Fibroblast of gingiva (primary cell): ENCODE results near the gene CD34.
"Not testable (repeated sequence)": the region's sequence is repeated elsewhere in the genome, so short reads cannot be mapped to it uniquely, and the experiment has no call there.

Experiments
- DNase-seq: peaks from one replicate; pipeline ENCODE4 v3.0.0-alpha.2; 2011; ENCODE audit warnings: low read depth

The CD34 gene, protein sequence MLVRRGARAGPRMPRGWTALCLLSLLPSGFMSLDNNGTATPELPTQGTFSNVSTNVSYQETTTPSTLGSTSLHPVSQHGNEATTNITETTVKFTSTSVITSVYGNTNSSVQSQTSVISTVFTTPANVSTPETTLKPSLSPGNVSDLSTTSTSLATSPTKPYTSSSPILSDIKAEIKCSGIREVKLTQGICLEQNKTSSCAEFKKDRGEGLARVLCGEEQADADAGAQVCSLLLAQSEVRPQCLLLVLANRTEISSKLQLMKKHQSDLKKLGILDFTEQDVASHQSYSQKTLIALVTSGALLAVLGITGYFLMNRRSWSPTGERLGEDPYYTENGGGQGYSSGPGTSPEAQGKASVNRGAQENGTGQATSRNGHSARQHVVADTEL

DNA sequence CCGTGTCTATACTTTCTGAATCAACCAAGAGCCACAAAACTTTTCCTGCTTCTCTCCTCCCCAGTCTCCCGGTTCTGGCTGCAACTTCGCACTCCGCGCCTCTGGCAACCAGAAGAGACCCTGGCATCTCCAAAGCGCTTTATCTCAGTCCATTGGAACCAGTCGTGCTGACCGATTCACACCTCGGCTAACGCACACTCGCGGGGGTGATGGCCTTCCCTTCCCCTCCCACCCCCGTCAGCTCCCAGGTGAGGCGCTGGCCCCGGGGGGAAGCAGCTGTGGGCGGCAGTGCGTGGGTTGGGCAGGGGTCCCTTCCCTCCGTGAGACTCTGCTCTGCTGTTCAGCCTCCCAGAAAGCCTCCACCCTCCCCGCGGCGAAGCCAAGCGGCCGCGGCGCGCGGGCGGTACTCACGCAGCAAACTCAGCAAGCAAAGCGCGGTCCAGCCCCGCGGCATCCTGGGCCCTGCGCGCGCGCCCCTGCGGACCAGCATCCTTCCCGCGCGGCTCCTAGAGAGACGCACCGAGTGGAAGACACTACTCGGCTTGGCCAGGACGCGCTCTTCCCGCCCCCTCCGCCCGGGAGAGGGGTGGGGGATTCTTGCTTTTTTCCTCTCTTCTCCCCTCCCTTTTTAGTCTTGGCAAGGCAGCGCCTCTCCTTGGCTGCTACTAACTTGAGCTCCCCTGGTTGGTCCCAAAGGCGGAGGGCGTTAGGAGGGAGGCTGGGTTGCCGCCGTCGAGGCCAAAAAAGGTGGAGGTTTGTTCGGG lies at the start of gene CD34:
TSS of gene CD34 (minus strand) at position 535 of the 764 bp plus-strand sequence. CDS start at position 490, 45 bp downstream.
- DNase-seq: no peak

DNA sequence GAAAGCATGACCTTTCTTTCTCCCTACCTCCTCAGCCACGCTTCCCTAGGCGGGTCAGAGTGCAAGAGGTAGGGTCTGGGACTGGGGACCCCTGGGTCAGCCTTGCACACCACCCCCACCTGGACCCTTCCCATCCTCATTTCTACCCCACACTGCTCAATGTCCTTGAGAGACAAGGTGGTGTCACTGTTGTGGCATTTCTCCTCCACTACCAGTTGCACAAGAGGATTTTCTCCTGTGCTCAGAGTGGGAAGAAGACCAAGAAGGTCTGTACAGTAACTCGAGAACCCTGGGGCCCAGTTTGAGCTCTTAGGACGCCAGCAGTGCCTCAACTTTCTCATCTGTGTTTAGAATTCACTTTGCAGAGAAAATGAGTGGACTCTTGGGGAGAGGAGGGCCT lies 49.4 kb upstream of the CD34 start:
- DNase-seq: peak; percentile 50

DNA sequence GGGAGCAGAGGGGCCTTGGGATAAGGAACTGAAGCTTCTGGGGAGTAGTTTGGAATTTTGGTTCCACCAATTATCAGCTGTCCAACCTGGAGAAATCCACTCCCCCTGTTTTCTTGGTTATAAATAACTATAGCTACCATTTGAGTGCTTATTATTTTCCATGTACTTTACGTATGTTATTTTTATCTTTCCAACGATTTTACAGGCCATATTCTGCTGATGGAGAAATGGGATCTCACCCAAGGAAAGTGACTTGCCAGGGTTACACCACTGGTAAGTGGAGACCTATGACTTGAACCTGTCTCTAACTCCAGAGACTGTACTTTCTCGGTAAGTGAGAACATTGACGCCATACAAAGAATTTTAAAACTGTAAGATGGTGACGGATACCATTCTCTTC lies 49.0 kb upstream of the CD34 start:
- DNase-seq: no peak

DNA sequence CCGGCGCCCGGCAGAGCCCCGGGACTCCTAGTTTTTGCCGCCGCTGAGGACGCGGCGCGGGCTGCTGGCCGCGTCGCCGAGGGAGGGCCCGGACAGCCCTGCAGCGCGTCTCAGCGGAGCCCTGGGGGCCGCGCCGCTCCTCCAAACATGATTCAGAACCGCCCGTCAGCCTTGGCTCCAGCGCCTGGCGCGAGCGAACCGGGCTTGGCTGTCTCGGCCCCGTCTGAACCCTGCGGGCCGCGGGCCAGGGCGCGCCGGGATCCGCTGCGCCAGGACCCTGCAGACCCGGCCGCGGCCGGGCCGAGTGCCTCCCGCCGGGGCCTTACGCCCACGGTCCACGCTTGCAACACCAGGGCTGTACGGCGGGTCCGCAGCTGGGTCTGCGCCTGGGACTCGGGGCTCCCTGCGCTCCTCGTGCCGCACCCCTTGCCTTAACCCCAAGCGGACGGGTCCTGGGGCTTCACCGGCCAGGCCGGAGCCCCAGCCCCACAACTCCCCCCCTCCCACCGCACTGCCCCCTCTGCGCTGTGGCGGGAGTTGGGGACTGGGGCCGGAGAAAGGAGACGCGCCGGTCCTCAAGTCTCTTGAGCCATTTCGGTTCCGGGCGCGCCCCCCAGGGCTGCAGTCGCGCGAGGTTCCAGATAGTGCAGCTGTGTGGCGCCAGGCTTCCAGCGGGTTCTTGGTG lies 48.4 kb upstream of the CD34 start:
- DNase-seq: peak; percentile 53

DNA sequence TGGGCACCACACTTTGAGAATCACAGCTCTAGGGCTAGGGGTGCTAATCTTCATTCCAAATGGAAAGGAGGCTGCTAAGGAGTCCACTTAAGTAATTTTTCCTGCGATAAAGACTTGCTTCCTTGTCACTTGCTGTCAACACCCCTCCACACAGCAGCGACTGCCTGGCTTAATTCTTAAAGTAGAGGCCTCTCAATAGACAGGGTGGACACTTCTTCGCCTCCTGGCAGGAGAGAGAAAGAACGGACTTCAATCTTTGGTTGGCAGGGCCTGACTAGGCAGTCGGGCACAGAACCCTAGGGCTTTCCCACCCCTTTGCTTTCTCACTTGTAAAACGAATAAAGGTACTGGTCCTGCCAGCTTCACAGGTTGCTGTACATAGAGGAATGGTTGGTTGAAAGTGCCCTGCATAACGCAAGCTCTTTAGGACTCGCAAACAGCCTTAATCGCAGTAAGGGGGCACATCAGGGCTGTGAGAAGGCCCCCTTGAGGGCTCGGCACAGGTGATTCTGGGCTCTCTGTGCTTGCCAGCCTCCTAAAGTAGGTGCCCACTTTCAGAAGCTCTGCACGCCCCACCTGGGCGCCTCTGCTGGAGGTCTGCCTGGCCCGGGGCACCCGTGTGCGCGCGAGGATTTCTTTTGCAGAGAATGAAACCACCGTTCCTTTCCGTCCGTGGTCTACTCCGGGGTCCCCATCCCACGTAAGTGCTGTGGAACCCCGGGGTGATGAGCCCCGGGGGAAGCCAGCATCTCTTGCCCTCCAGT lies 47.6 kb upstream of the CD34 start:
- no peak for DNase-seq

DNA sequence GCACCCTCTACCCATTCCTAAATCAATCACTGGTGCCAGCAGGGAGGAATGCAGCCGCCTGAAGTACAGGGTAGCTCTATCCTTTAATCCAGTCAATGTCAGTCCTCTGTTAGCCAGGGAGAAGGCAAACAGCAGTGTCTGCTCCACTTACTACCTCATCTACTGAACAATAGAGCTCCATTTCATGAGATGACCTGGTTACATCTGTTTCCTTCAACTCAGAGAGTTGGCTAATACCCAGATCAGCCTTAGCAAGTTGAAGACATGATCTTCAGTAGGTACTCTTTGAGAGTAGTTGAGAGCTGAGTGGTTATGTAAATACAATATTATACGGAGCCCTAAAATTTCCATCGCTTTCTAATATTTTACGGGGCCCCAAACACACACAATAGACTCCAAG lies 46.1 kb upstream of the CD34 start:
- no peak for DNase-seq

DNA sequence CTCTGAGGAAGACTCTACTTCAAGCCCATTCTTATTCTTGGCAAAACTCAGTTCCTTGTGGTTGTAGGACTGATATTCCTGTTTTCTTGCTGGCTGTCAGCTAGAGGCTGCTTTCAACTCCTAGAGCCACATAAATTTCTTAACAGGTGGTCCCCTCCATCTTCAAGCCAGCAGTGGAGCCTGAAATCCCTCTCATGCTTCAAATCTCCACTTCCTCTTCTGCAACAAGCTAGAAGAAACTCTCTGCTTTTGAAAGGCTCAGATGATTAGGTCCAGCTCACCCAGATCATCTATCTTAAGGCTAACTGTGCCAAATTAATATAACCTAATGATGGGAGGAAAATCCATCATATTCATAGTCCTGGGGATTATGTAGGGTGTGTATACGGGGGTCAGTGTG lies 43.2 kb upstream of the CD34 start:
- DNase-seq: no peak

DNA sequence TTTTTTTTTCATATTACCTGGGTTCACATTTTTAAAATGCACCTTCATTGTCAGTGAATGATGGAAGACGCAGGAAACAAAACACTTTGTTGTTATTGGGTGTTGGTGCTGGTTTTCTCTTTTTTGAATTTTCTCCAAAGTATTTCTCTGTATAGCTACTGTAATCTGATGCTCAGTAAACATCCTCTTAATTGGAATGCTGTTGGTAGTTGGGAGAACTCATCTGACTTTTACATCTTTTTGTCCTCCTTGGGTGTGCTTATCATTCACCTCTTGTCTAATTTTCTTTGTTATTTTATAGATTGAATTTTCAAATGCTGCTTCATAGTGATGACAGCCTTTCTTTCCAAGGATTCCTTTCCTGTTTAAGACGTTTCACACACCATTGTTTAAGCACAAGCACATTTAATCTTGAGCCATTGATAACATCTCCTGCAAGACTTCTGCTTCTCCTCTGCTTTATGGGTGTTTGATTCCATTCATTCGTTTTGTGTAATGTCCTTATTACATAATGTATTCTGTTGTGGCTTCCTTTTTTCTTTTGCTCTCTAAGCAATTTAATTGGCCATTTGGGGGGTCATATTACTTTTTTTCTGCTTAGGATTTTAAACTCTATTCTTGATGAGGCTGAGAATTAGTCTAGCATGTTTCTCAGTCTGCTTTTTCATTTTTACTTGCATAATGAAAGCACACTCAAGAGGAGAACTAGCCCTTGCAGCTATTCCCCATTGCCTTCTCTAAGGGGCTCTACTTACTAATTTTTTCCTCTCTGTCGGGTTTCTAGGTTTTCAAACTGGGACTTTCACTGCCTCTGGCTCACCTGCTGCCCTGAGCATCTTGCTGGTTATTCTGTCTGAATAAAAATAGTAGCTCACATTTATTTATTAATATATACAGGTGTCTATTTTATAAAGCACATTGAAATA lies 42.0 kb upstream of the CD34 start:
- no peak for DNase-seq

DNA sequence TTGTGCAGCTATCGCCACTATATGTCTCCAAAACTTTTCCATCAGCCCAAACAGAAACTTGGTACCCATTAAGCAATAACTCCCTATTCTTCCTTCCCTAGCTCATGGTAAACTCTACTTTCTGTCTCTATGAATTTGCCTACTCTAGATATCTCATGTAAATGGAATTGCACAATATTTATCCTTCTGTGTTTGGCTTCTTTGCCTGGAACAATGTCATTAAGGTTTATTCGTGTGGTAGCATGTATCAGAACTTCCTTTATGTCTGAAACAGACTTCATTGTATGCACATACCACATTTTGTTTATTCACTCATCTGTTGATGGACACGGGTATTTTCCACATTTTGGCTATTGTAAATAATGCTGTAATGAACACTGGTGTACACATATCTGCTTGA lies 40.7 kb upstream of the CD34 start:
- DNase-seq: no peak

DNA sequence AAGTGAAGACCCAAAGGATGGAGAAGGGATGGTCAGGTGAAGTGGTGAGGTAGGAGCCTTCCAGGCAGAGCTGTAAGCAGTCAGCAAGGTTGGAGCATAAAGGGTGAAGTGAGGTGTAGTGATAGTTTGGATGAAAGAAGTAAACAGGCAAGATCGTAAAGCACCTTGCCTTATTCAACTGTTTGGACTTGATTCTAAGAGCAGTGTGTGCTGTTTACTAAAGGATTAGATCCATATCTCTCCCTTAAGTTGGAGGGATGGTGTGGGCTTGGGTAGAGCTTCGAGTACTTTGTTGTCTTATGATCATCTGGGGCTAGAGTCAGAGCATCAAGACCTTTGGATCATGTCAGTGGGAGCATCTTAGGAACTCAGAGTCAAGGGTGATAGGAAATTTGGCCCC lies 39.8 kb upstream of the CD34 start:
- no peak for DNase-seq

DNA sequence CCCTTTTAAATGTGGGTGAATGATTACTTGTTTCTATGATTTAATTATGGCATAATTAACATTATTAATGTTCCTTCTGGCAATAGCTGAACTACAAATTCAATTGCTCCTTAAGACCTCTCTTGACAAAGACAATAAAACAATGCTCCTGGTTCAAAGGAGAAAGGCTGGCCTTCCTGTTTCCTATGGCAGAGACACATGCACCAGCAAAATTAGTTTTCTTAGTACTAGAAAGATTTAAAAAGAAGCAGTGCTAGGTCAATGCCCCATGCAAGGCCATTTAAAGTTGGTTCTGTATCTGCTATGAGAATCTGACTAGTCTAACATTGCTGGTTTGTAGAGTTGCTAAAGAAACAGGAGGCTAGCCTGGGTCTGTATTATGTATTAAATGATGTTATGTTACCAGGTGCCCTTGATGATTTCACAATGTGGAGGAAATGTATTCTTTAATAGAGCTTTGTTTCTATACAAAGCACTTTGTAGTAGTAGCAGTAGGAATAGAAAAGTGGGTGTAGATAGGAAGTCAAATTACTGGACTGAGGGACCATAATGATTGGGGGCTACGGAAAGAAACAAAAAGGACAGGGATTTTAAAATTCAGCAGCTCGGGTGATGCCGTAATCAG lies 38.8 kb upstream of the CD34 start:
- no peak for DNase-seq

DNA sequence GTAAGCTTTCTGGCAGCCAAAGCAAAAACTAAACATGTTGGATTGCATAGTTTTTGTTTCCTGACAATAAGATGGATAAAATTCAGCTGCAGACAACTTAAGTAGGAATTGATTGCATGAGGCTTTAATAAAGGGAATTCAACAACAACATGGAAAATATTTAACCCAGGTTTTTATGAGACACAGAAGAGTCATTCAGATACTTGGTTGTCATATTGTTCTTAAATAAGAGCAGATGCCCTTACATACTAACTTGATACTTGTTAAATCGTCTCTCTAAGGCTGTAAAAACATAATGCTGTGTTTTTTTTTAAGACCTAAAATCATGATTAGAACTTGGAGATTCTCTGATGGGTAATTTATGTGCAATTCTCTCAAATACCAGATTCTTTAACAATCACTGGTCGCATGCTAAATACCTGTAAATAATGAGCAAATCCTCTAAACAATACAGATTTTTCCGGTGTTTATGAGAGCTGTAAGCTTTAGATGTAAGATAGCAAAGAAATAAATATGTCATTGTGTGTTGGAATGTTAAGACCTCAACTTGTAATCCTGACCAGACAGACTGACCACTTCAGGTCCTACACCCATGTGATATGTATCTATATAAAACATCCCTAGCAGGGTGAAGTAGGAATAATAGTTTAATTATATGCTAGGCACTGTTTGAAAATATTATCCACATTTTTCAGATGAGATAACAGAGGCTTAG lies 37.8 kb upstream of the CD34 start:
- DNase-seq: no peak

DNA sequence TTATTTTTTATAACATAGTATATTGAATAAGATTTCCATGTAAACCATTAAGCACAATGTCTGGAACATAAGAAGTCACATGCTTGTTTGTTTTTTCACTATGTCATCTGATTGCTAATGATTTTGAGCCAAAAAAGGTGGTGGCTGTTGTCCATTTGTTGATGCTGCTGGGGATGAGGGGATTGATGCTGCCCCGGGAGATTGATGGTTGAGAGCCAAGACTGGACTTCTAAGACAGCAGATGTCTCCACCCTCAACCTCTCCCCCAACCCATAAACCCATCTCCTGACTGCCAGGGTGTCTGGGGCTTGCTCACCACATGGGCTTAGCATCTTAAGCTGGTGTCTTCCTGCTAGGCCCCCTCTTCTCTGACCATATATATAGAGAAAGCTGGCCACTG lies 35.8 kb upstream of the CD34 start:
- DNase-seq: no peak

DNA sequence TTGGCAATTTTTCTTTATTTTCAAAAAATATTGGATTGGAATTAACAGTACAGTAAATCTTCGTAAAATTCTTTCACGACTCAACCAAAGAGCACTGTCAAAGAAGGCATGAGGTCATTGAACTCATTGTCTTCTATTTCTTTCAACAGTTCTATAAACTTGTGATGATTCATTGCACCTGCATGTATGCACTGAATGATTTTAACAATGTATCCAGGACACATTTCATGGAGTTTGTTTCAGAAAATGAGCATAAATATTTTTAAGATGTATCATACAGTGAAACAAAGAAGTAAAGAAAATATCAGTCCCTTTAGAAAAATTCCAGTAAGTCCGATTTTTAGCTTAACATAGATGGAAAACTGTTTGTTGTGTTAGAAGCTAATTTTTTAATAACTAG lies 33.6 kb upstream of the CD34 start:
- DNase-seq: no peak

DNA sequence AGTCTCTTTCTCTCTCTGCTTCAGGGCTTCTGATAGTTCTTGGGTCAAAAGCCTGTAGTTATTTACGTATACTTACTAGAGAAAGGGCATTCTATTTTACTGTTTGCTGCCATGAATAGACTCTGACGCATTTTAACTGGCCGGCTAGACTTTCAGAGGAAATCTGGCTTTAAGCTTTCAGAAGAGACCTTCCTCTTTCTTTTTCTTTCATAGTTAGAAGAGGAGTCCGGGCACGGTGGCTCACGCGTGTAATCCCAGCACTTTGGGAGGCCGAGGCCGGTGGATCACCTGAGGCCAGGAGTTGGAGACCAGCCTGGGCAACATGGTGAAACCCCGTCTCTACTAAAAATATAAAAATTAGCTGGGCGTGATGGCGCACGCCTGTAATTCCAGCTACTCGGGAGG lies 31.4 kb upstream of the CD34 start:
- DNase-seq: not testable (repeated sequence)

DNA sequence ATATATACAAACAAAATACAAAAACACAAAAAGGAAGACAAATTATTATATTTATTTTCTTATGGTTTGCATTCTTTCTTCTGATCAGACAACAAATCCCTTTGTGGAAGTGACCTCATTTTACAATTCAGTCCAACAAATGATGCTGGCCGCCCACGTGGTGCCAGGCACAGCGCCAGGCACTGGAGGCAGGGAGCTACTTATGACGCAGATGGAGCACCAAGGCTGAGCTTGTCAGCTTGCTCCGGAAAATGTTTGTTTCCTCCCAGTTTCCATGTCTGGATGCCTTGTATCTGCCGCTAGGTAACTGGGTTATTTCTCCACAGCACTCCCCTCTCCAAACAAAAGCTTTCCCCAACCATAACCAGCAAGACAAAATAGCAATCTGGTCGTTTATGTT lies 30.7 kb upstream of the CD34 start:
- peak; percentile 57 for DNase-seq

DNA sequence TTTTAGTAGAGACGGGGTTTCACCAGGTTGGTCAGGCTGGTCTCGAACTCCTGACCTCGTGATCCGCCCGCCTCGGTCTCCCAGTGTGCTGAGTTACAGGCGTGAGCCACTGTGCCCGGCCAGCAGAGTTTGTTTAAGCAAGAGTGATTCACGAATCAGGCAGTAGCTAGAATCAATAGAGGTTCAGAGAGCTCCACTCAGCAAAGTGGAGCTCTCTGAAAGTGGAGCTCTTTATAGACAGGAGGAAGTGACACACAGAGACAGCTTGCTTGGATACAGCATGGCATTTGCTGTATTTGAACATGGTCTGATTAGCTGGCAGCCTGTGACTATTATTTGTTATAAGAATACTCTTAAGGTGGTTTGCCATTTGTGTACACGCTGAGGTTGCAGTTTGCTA lies 27.1 kb upstream of the CD34 start:
- no peak for DNase-seq

DNA sequence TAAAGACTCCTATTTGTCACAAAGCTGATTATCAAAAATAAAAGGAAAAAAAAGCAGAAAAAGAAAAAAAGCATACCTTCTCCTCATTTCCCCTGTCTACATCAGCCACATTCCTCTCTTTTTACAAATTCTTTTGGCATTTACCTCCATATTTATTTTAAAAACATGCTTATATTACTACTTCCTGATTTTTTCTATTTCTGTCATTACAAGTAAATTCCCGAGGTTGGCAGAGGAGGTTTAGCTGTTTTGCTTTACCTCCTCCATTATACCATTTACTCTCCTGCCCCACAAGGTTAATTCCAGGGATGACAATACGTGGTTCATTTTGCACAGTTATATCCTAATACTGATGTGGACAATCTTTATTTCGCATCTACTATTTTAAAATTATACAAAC lies 26.3 kb upstream of the CD34 start:
- no peak for DNase-seq

DNA sequence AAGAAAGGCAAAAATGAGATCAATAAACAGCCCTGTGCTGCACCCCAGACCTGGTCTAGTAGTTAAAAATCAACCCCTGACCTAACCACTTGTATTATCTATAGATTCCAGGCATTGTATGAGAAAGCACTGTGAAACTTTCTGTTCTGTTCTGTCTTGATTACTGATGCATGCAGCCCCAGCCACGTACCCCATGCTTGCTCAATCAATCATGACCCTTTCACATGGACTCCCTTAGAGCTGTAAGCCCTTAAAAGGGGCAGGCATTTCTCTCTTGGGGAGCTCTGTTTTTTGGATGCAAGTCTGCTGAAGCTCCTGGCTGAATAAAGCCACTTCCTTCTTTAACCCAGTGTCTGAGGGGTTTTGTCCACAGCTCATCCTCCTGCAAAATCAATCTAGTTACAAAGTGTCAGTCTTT lies 24.2 kb upstream of the CD34 start:
- DNase-seq: no peak

DNA sequence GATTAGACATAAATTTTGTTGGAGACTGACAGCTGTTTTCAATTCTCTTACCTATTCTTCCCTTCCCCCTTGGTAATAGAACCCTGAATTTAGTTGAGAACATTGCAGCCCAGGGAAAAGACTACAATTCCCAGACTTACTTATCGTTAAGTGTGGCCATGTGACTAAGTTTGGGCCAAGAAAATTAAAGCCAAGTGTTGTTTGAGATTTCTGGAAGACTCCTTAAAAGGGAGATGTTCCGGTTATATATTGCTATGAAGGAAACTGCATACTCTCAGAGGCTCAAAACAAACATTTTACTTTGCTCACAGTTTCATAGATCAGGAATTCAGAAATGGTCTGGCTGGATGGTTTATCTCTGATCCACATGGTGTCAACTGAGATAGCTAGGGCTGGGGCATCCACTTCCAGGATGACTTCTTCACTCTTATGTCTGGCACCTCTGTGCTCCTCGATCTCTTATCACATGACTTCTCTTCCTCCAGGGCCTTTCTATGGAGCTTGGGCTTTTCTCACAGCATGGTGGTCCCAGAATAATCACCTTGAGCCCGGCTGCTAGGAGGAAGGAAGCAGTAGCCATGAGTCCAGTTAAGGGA lies 22.4 kb upstream of the CD34 start:
- no peak for DNase-seq
